ENCODE data around the gene MRPL18.

- no peak for TF ChIP-seq CTCF (IDR thresholded peaks at IDR 0.05)
- TF ChIP-seq POLR2A (IDR thresholded peaks at IDR 0.05), result no peak
Observed at GRCh38 chr6:159756508-159756907, 33.8 kb upstream of the MRPL18 start.
